Skin of body (tissue), 2 donors: Measurements from ENCODE around the gene FKBP9. TPM values are rescaled to one million over a fixed set of nuclear protein-coding genes. Genes with fewer than 3 reads are reported as not detected.
"Not testable (repeated sequence)": the region's sequence is repeated elsewhere in the genome, so short reads cannot be mapped to it uniquely, and the experiment has no call there.

Experiments
- DNase-seq: peaks from one replicate; lab custom pipeline; 2025; lab: John Stamatoyannopoulos, UW
- total RNA-seq: library from RNA; depleted of rRNA; stranded (reverse); fragments of >200 nt; gene quantifications from one replicate; pipeline ENCODE4 v1.2.3, GENCODE V29; 2014

Gene FKBP9
- total RNA-seq, 1 donor from 2014 or later, result 194 TPM

DNA sequence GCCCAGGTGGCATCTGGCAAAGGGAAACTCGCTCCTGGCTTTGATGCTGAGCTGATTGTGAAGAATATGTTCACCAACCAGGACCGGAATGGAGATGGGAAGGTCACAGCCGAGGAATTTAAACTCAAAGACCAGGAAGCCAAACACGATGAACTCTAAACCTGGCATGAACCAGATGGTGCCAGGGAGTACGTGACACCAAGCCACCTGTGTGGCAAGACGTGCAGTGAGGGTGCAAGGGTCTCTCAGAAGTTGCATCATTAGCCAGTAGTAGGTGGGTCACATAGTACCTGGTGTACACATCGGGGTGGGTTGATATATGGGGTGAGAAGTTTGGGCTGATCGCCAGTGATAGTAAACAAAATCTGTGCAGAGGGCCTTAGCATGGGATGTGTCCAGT, 48.0 kb downstream of the FKBP9 start:
- DNase-seq, result not testable (repeated sequence)

DNA sequence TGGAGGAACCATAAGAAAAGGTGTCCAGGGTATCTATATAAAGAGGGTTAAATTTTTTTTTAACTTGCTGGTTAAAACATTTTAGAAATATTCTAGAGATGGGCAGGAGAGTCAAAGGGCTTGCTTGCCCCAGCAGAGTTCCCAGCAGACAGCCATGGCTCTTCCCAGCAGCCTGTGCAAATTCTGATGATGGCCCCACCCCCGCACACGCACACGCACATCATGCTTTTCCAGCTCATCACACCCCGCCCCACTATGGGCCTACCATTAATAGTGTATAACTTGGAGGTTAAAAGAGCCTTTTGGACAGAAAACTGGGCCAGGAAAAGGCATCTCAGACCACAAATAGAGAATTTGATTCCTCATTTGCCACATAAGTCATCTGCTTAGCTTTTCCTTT, 48.5 kb downstream of the FKBP9 start:
- not testable (repeated sequence) for DNase-seq

DNA sequence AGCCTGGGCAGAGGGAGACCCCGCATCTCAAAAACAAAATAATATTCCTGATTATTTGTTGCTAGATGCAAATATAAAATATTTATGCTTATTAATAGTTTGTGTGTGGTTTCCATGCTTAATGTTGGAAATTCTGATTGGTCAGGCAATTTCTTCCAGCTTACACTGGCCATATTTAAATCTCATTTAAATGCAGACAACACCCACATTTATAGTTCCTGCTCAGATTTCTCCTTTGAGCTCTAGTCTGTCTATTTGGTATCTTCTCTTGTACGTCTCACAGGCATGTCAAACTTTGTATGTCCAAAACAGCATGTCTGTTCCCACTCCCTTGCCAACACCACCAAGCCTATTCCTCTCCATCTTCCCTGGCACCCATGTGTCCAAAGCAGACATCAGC, 52.5 kb downstream of the FKBP9 start:
- DNase-seq, result no peak

DNA sequence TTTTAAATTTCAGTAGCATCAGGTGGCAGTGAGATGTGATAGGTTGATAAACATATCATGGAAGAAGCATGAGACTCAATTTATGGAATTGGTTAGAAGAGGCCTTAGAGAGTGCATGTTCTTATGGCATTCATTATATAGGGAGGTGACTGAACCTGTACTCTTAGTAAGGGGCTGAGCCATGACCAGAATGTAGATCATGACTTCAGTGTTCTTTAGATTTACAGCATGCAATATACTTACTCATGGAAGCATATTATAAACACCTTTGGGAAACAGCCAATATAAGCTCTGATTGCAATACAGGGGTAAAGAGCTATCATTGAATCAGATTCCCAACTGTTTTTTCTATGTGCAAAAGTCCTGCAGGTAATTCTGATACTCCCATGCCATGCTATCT, 55.1 kb downstream of the FKBP9 start:
- DNase-seq, result no peak

DNA sequence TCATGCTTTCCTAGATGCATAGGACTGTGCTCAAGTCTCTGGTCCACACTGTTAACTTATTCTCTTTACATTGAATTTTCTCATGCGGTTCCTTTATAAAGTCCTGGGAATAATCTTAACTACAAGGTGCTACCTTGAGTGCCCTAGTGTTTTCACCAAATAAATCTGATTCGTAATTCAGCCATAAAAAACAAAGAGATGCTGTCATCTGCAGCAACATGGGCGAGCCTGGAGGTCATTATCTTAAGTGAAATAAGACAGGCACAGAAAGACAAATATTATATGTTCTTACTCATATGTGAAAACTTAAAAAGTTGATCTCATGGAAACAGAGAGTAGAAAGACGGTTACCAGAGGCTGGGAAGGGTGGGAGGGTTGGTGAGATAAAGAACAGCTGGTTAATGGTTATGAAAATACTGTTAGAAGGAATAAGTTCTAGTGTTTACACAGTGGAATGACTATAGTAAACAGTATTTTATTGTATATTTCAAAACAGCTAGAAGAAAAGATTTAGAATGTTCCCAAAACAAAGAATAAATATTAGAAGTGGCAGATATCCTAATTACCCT, 67.0 kb downstream of the FKBP9 start:
- DNase-seq, result no peak

DNA sequence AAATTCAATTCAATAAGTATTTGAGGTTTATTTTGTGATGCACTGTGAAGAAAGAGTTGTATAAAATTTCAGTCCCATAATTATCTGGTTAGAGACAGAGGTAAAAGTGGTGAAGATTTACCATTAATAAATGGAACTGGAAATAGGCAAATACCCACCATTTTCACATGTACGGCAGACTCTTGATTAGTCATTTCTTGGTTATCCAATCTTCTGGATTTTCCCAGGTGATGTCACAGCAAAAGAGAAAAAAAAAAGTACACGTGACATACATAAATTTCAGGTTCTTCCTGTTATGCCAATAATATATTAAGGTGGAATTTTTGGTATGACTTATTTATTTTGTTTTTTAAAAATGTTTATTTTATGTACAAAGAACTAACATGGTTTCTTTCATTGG, 78.5 kb downstream of the FKBP9 start:
- DNase-seq, result no peak

DNA sequence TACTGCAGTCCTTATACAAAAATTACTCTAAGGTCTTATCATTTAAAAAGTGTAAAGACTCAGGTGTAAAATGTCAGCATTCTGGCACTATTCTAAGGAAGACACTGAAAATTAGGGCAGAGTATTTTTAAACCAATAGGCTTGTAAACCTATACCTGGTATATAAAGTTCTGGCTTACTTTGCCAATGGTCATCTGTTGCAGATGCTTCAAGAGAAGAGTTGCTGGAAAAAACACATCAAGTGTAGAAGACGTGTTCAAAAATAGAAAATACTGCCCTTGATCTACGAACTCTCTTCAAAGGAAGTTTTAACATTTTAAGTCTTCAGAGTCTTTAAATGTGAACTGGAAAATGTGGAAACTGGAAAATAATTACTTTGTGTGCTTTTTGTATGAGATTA, 81.4 kb downstream of the FKBP9 start:
- no peak for DNase-seq

DNA sequence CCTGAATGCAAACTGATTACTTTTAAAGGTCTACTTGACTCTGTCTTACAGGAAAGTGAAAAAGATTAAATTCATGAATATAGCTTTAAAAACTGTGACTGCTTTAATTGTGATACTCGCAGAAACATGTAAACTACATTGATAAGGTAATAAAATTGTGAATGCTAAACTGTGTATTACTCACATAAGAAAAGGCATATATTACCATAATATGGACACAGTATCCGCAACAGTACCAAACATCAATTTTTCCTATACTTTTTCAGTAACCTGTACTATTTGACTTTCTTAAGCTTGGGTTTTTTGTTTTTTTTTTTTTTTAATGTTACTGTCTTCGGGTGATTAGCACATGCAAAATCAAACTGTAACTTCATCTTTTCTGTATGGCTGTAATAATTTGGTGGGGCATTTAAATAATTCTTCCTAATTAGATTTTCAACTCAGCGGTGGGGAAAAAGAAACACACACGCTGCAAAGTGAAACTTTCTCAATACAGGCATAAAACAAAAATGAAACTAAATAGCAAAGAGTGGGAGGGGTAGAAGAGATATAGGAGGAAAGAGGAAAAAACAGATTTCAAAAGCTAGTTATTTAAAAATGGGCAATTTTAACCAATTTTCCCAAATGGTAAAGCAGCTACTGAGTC, 82.1 kb downstream of the FKBP9 start:
- peak; percentile 25 for DNase-seq

DNA sequence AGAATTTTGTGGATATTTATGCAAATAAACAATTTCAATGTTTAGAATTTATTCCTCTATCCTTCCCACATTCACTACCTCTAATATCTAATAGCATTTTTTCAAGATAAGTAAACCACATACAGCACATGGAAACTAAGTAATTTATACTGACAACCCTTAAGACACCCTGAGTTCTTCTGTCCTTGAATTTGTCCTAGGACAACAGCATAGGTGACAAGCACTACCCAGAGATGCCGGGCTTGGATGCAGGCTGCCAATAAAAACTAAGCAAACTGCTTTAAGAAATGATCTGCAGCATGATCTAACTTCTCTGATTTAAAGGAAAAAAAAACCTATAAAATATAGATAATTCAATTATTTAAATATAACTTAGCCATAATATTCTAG, 82.7 kb downstream of the FKBP9 start:
- DNase-seq, result no peak

DNA sequence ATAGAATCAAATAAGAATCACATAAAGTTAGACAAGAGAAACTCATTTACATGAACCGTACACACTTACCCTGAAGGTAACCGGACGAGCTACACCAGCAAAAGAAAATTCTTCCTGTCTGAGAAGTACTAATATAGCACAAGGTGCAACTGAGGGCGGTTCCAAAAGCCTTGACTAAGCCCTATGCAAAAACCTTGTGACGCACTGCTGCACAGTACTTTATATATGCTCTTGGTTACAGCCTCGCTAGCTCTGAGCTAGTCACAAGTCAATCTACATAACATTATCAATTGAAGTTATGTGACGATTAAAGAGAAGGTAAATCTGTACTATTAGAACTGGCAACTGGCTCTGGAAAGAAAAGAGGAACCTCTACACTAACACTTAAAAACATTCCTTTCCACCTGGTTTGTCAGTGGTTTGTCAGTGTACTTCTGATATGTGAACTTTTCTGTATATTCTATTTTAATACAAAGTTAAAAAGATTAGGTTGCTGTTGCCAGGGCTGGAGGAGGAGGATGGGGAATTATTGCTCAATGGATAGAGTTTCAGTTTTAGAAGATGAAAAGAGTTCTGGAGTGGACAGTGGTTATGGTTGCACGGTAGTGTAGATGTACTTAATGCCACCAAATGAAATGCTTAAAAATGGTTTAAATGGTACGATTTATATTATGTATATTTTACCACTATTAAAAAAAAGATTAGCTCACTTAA, 83.7 kb downstream of the FKBP9 start:
- DNase-seq, result no peak

DNA sequence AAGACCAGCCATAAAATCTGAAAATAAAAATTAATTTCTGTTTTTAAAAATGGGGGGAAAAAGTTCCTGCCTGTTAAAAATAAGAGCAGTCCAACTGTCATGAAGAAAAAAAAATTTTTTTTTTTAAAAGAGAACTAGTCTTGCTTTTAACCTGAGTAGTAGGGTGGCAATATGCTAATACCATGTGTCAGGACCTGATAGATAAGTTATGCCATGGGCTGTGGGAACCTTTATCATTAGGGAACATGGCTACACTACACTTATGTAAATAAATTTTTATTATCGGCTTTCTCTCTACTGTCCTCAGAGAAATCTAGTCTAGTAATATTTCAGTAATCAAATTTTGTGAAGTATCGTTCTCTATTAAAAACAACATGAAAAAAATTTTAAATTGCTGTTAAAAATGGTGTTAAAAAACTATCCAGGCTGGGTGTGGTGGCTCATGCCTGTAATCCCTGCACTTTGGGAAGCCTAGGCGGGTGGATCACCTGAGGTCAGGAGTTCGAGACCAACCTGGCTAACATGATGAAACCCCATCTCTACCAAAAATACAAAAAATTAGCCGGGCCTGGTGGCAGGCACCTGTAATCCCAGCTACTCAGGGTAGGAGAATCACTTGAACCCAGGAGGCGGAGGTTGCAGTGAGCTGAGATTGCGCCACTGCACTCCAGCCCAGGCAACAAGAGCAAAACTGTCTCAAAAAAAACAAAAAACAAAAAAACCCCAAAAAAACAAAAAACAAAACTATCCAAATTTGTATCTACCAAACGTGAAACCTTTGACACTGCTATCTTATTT, 84.6 kb downstream of the FKBP9 start:
- DNase-seq, result no peak

DNA sequence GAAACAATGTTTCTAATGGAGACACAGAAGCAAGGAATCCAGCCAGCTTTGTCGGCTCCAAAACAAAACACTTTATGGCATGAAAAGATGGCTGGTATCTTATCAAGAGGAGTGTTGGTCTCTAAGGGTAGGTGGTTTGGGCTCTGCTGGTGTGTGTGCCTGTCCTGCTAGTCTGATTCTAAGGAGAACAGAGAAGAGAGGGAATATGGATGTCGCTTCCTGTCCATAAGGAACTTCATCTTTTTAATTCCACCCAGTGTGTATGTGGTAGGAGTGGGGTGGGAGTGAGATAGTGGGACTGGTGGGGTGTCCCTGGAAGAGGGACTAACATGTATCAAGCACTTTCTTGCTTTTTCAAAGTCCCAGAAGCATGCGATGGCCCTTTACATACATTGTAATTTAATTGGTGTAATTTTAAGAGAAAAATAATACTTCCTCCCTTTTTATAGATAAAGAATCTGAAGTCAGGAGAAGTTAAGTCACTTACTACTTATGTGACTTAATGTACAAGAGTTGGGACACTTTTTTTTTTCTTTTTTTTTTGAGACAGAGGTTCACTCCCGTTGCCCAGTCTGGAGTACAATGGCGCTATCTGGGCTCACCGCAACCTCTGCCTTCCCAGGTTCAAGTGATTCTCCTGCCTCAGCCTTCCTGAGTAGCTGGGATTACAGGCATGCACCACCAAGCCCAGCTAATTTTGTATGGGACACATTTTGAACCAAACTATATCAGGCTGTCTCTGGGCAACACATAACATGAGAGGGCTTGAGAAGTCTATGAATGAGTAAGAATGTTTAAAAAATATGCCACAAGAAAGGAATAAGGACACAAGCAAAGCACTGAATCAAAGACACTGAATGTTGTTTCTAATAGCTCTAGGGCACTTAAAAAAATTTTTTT, 86.5 kb downstream of the FKBP9 start:
- no peak for DNase-seq

DNA sequence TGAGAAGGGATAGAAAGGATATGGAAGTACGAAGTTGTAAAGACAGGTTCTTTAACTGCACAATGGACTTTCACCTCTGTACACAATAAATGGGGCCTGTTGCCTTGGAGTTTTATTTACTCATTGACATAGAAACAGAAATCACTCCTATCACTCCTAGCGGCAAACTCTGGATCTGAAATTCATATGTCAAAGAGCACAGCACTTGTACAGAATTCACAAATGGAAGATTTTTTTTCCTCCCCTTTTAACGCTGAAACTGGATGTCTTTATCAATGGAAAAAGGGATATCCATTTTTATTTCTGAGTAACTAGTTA, 87.1 kb downstream of the FKBP9 start:
- no peak for DNase-seq

DNA sequence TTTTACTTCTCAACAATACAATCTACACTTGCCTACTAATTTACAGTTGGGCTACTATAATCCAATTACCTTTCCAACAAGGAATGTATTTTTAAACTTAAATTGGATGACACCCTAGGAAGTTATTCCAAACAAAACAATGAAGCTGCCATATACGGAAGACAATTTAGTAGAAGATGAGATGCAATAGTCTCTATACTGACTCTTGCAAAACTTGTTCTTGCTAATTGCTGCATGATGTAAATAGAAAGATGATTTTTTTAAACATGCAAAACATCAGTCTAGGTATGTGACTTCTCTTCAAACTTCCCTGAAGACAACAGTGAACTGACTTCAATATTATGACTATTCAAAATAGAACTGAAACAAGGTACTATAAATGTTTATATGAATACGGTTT, 87.7 kb downstream of the FKBP9 start:
- DNase-seq, result no peak

DNA sequence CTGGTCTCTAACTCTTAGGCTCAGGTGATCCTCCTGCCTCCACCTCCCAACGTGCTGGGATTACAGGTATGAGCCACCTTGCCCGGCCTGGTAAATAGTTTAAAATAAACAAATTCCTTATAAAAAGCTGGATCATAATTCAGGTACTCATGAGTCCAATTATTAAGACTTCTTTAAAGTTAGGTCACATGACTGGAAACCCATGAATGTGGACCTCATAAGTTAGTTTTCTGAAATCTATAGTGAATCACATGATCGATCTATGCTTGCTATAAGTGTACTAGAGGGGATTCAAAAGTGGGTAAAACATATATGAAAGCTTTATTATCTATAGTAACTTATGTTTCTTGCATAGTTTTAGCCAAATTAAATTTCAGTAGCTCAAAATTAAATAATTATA, 91.0 kb downstream of the FKBP9 start:
- no peak for DNase-seq

DNA sequence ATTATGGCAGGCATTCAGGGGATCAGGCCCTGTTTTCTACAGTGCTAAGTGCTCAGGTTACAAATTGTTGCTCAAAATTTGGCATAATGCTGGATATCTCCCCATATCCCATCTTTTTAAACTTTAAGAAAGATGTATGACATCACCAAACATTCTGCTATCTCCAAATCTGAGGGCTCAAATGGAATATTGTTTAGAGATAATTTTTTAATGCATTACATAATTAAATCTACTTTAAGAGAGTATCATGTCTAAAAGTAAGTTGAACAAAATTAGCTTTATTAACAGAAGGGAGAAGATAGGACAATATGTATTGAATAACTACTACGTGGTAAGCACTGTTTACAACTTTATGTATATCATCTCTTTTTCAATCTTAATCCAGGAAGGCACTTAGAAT, 91.5 kb downstream of the FKBP9 start:
- no peak for DNase-seq

DNA sequence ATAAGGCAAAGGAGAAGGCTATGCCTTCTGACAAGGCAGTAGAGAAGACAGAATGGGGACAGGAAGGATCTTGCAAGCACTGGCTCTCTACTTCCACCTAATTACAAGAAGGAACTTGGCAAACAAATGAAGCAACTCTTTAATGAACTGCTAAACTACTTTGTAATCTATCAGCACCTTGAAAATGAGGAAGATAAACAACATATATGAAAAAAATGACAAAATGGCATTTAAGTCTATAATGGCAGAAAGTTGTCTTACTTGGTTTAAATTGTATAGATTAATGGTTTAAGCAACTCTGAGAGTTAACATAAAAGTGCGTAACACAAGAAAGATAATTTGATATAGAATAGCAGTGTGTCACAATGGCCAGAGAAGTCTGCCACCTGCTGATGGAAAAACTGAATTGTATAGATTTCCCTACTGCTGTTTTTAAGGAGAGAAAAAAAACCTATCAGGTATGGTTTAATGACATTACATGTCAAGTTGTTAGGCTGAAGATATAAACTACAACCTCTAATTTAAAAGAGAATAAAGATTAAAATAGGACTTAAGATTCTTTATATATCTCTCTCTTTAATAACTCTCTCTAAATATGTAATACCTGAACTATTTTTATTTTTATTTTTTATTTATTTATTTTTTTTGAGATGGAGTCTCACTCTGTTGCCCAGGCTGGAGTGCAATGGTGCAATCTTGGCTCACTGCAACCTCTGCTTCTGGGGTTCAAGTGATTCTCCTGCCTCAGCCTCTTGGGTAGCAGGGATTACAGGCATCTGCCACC, 93.5 kb downstream of the FKBP9 start:
- DNase-seq, result peak; percentile 59

DNA sequence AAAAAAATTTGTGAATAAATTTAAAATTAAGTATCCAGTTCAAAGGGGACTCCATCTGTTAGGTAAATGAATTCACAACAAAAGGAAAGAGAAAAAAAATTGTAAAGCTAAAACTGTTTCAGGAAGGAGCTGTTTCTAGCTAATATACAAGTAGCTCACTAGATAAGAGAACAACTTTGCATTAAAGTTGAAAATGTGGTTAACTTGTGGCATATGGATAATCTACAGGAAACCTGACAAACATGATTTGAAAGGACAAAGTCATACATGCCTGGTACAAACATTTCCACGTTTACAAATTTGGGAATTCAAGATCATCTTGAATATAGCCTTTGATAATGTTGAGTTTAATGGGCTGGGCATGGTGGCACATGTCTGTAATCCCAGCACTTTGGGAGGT, 96.5 kb downstream of the FKBP9 start:
- DNase-seq, result no peak

DNA sequence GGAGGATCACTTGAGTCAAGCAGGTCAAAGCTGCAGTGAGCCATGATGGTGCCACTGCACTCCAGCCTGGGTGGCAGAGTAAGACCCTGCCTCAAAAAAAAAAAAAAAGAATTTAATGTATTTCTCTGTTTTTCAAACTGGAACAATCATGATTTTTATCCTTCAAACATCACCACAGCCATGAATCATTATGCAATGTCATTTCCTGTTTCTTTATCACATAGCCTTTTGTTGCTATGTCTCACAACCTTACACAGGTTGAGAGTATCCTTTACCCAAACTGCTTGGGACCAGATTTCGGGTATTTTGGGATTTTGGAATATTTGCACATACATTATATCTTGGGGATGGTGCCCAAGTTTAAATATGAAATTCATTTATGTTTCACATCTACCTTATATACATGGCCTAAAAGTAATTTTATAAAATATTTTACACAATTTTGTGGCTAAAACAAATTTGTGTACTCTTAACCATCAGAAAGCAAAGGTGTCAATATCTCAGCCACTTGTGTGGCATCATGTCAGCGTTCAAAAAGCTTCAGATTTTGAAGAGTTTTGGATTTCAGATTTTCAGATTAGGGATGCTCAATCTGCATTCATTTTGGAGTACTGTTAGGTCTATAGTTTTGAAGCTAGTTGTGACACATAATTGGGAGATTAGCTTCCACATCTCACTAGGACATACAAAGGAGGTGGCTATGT, 97.2 kb downstream of the FKBP9 start:
- no peak for DNase-seq

DNA sequence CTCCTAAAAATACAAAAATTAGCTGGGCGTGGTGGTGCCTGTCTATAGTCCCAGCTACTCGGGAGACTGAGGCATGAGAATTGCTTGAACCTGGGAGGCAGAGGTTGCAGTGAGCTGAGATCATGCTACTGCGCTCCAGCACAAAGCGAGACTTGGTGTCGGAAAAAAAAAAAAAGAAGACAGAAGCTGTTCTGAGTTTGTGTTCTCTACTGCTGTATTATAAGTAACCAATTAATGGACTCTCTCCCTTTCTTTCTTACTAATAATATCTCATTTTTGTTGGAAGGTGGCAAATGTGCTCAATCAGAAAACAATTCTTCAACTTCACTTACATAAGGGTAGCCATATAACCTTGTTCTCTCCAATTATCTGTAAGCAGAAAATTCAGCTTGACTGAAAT, 97.9 kb downstream of the FKBP9 start:
- DNase-seq, result no peak
